ENCODE results near the gene WDR33.

WDR33 gene

GRCh38 chr2:127661949-127662510, 148.9 kb downstream of the WDR33 start:
- Histone ChIP-seq H2AFZ (ENCODE audit: low read length, unreplicated experiment) (peak overlapping the region; percentile 49), H3K27ac (ENCODE audit: low read depth, low read length) (peak overlapping the region; percentile 69), H3K27me3 (ENCODE audit: insufficient read depth, low read length) (peaks cover 3% of the 10 kb centered on the region; the same call in 1 of the 2 replicates), H3K36me3 (ENCODE audit: insufficient read depth, low read length) (0 out of 2 replicates have a peak, but pooled peaks cover 3% of the 10 kb centered on the region), H3K4me1 (ENCODE audit: control insufficient read depth, insufficient read depth, low read length, unreplicated experiment) (peaks cover 19% of the 10 kb centered on the region), H3K4me3 (ENCODE audit: low read depth, low read length) (no peak overlapping the region), H3K79me2 (ENCODE audit: control insufficient read depth, insufficient read depth, low read length, unreplicated experiment) (no peaks in the 10 kb centered on the region)

GRCh38 chr2:127661072-127661649, 149.8 kb downstream of the WDR33 start:
- peaks cover 3% of the 10 kb centered on the region; the same call in 1 of the 2 replicates for H3K27me3 ChIP-seq (ENCODE audit: insufficient read depth, low read length)
- no peak overlapping the region for H2AFZ ChIP-seq (ENCODE audit: low read length, unreplicated experiment)

DNA sequence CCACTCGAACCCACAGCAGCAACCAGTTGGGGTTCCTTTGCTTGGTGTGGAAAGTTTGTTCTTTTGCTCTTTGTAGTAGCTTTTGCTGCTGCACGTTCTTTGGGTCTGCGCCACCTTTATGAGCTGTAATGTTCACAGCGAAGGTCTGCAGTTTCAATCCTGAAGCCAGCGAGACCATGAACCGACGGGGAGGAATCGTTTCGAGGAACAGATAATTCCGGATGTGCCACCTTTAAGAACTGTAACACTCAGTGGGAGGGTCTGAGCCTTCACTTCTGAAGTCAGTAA, 150.7 kb downstream of the WDR33 start:
- Histone ChIP-seq H3K27ac (ENCODE audit: low read depth, low read length) (no peak overlapping the region), H3K27me3 (ENCODE audit: insufficient read depth, low read length) (peaks cover 3% of the 10 kb centered on the region; the same call in 1 of the 2 replicates), H3K79me2 (ENCODE audit: control insufficient read depth, insufficient read depth, low read length, unreplicated experiment) (no peaks in the 10 kb centered on the region), H2AFZ (ENCODE audit: low read length, unreplicated experiment) (no peak overlapping the region), H3K36me3 (ENCODE audit: insufficient read depth, low read length) (0 out of 2 replicates have a peak, but pooled peaks cover 3% of the 10 kb centered on the region), H3K4me3 (ENCODE audit: low read depth, low read length) (no peak overlapping the region), H3K4me1 (ENCODE audit: control insufficient read depth, insufficient read depth, low read length, unreplicated experiment) (peaks cover 19% of the 10 kb centered on the region)

More at GRCh38 chr2:127661072-127661649, 149.8 kb downstream of the WDR33 start:
- no peaks in the 10 kb centered on the region for H3K79me2 ChIP-seq (ENCODE audit: control insufficient read depth, insufficient read depth, low read length, unreplicated experiment)
- peak overlapping the region; percentile 69 for H3K27ac ChIP-seq (ENCODE audit: low read depth, low read length)
- 0 out of 2 replicates have a peak, but pooled peaks cover 3% of the 10 kb centered on the region for H3K36me3 ChIP-seq (ENCODE audit: insufficient read depth, low read length)
- peaks cover 19% of the 10 kb centered on the region for H3K4me1 ChIP-seq (ENCODE audit: control insufficient read depth, insufficient read depth, low read length, unreplicated experiment)
- H3K4me3 ChIP-seq (ENCODE audit: low read depth, low read length), result no peak overlapping the region

- peaks cover 19% of the 10 kb centered on the region for H3K4me1 ChIP-seq (ENCODE audit: control insufficient read depth, insufficient read depth, low read length, unreplicated experiment)
- no peak overlapping the region for H3K27ac ChIP-seq (ENCODE audit: low read depth, low read length)
- H3K4me3 ChIP-seq (ENCODE audit: low read depth, low read length), result no peak overlapping the region
- H3K27me3 ChIP-seq (ENCODE audit: insufficient read depth, low read length), result peaks cover 3% of the 10 kb centered on the region; the same call in 1 of the 2 replicates
- 0 out of 2 replicates have a peak, but pooled peaks cover 3% of the 10 kb centered on the region for H3K36me3 ChIP-seq (ENCODE audit: insufficient read depth, low read length)
- no peak overlapping the region for H2AFZ ChIP-seq (ENCODE audit: low read length, unreplicated experiment)
- no peaks in the 10 kb centered on the region for H3K79me2 ChIP-seq (ENCODE audit: control insufficient read depth, insufficient read depth, low read length, unreplicated experiment)
These were observed 151.3 kb downstream of the WDR33 start for GRCh38 chr2:127659408-127660290.

DNA sequence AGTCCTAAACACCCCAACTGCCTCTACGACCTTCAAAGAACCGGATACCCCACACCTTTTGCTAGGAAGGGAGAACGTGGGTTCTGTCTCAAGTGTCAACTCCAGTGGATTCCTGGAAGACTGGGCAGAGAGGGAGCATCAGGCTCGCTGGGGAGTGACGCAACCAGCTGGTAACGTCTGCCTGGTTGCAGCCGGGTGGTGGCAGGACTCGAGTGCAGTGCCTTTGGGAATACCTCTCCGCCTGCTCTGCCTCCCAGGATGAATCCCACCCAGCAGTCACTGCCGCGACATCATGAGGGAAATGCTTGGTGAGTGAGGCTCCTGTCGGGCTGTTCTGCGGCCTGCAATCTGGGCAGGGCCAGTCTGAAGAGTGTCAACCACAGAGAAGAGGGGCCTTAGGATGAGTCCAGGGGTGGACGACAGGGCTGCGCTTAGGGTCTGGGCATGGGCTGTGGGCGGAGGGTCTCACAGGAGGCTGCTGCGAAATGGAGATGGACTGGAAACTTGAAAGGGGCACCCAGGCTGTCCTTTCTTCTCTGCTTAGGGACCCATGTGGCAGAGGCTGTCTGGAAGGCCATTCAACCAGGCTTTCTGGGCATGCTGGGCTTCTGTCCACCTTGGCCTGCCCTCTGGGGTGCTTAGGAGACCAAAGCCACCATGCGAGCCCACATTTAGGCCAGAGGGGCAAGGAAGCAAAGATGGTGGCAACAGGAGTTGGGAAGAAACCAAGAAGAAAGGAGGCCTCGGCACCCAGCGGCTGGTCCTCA, 152.1 kb downstream of the WDR33 start:
- Histone ChIP-seq H2AFZ (ENCODE audit: low read length, unreplicated experiment) (no peak overlapping the region), H3K79me2 (ENCODE audit: control insufficient read depth, insufficient read depth, low read length, unreplicated experiment) (no peaks in the 10 kb centered on the region), H3K27ac (ENCODE audit: low read depth, low read length) (no peak overlapping the region), H3K36me3 (ENCODE audit: insufficient read depth, low read length) (0 out of 2 replicates have a peak, but pooled peaks cover 3% of the 10 kb centered on the region), H3K4me1 (ENCODE audit: control insufficient read depth, insufficient read depth, low read length, unreplicated experiment) (peaks cover 19% of the 10 kb centered on the region), H3K27me3 (ENCODE audit: insufficient read depth, low read length) (no peaks in the 10 kb centered on the region), H3K4me3 (ENCODE audit: low read depth, low read length) (no peak overlapping the region)

GRCh38 chr2:127658146-127658545, 152.8 kb downstream of the WDR33 start:
- no peak overlapping the region for H3K4me3 ChIP-seq (ENCODE audit: low read depth, low read length)
- H3K4me1 ChIP-seq (ENCODE audit: control insufficient read depth, insufficient read depth, low read length, unreplicated experiment), result peaks cover 19% of the 10 kb centered on the region
- 0 out of 2 replicates have a peak, but pooled peaks cover 3% of the 10 kb centered on the region for H3K36me3 ChIP-seq (ENCODE audit: insufficient read depth, low read length)
- no peaks in the 10 kb centered on the region for H3K79me2 ChIP-seq (ENCODE audit: control insufficient read depth, insufficient read depth, low read length, unreplicated experiment)
- no peak overlapping the region for H2AFZ ChIP-seq (ENCODE audit: low read length, unreplicated experiment)
- H3K27ac ChIP-seq (ENCODE audit: low read depth, low read length), result no peak overlapping the region
- no peaks in the 10 kb centered on the region for H3K27me3 ChIP-seq (ENCODE audit: insufficient read depth, low read length)

DNA sequence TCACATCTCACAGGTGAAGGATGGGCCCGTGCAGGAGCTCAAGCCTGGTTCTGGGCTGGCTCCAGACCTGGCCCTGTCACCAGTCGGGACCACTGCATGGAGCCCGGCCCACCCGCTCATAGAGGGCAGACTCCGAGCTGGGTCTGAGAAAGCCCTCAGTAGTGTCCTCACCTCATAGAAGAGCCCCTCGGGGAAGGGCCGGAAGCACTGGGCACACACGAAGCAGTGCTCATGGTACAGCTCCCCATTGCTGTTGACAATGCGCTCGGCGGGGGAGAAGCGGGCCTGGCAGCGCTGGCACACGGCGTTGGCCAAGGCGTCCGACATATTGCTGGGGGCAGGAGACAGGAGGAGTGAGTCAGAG, 153.8 kb downstream of the WDR33 start:
- H2AFZ ChIP-seq (ENCODE audit: low read length, unreplicated experiment), result no peak overlapping the region
- peaks cover 14% of the 10 kb centered on the region for H3K4me1 ChIP-seq (ENCODE audit: control insufficient read depth, insufficient read depth, low read length, unreplicated experiment)
- H3K27ac ChIP-seq (ENCODE audit: low read depth, low read length), result no peak overlapping the region
- 0 out of 2 replicates have a peak, but pooled peaks cover 3% of the 10 kb centered on the region for H3K36me3 ChIP-seq (ENCODE audit: insufficient read depth, low read length)
- no peaks in the 10 kb centered on the region for H3K79me2 ChIP-seq (ENCODE audit: control insufficient read depth, insufficient read depth, low read length, unreplicated experiment)
- H3K4me3 ChIP-seq (ENCODE audit: low read depth, low read length), result no peak overlapping the region
- H3K27me3 ChIP-seq (ENCODE audit: insufficient read depth, low read length), result no peaks in the 10 kb centered on the region

GRCh38 chr2:127656569-127657231, 154.3 kb downstream of the WDR33 start:
- H3K36me3 ChIP-seq (ENCODE audit: insufficient read depth, low read length), result 0 out of 2 replicates have a peak, but pooled peaks cover 3% of the 10 kb centered on the region
- no peak overlapping the region for H3K27ac ChIP-seq (ENCODE audit: low read depth, low read length)
- H3K4me3 ChIP-seq (ENCODE audit: low read depth, low read length), result no peak overlapping the region
- no peaks in the 10 kb centered on the region for H3K27me3 ChIP-seq (ENCODE audit: insufficient read depth, low read length)
- no peak overlapping the region for H2AFZ ChIP-seq (ENCODE audit: low read length, unreplicated experiment)
- peaks cover 9% of the 10 kb centered on the region for H3K4me1 ChIP-seq (ENCODE audit: control insufficient read depth, insufficient read depth, low read length, unreplicated experiment)
- no peaks in the 10 kb centered on the region for H3K79me2 ChIP-seq (ENCODE audit: control insufficient read depth, insufficient read depth, low read length, unreplicated experiment)

- Histone ChIP-seq H3K36me3 (ENCODE audit: insufficient read depth, low read length) (0 out of 2 replicates have a peak, but pooled peaks cover 2% of the 10 kb centered on the region), H3K27me3 (ENCODE audit: insufficient read depth, low read length) (no peaks in the 10 kb centered on the region)
These were observed 155.5 kb downstream of the WDR33 start for GRCh38 chr2:127655209-127656073.

More at GRCh38 chr2:127655209-127656073, 155.5 kb downstream of the WDR33 start:
- Histone ChIP-seq H3K4me3 (ENCODE audit: low read depth, low read length) (no peak overlapping the region), H3K79me2 (ENCODE audit: control insufficient read depth, insufficient read depth, low read length, unreplicated experiment) (no peaks in the 10 kb centered on the region), H3K27ac (ENCODE audit: low read depth, low read length) (no peak overlapping the region), H3K4me1 (ENCODE audit: control insufficient read depth, insufficient read depth, low read length, unreplicated experiment) (no peaks in the 10 kb centered on the region), H2AFZ (ENCODE audit: low read length, unreplicated experiment) (no peak overlapping the region)

Data from ACC112 (cell line).